Measurements from ENCODE around the gene NSG2.

NSG2 gene

DNA sequence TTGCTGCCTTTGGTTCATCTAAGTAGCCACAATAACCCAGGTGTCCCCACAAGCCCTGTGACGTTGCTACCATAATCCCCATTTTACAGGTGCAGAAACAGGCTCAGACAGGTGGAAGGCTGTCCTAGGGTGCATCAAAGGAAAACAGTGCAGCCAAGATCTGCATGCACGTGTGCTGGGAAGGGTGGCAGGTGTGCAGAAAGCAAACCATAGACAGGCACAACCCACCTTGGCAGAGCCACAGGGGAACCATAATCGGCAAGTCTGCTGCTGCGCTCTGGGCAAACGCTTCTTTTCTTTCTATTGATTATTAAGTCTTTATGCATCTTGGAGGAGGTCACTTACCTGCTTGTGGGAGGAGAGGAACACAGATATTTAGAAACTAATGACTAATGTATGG is 7.1 kb downstream of the NSG2 start:
- no peak overlapping the region for H3K4me3 ChIP-seq (ENCODE audit: low read depth, low read length)
- CTCF ChIA-PET = interaction anchor here (0.6 kb wide), 1 partner anchor 15 kb away, joined by 3 read pairs; no protein-coding TSS in a partner anchor
- H3K4me1 ChIP-seq (ENCODE audit: control insufficient read depth, insufficient read depth, low read length) = peaks cover 6% of the 10 kb centered on the region; the same call in 1 of the 2 replicates
- POLR2A ChIA-PET = no interaction called here
- H3K9me3 ChIP-seq (ENCODE audit: control insufficient read depth, insufficient read depth, low read depth, low read length) = no peaks in the 10 kb centered on the region
- TF ChIP-seq ZNF521 (tag by site-specific recombination; IDR thresholded peaks at IDR 0.05) (no peak), ZNF23 (tag by site-specific recombination; IDR thresholded peaks at IDR 0.05; ENCODE audit: borderline replicate concordance) (no peak)
- no peaks in the 10 kb centered on the region for H3K36me3 ChIP-seq (ENCODE audit: control insufficient read depth in 2 of 2, insufficient read depth in 1 of 2, low read length in 2 of 2)
- no peak overlapping the region for H3K27ac ChIP-seq (ENCODE audit: extremely low read depth, low read depth, low read length)

DNA sequence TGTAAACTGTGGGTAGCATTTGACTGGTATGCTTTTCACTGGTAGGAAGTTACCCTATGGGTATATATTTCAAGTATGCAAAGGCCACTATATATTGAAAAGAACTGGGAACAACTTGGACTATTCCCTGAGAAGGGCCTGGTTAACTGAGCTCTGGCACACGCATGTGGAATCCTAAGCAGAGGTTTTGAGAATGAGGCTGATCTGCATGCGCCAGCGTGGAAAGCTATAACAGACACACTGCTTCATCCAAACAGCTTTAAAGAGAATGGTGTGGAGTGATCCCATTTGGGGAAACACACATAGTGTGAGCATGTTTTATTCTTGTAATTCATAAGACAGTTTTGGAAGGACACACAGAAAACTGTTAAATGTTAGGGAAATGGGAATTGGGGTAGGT is 8.4 kb downstream of the NSG2 start:
- CTCF ChIA-PET = interaction anchor here (0.7 to 1.0 kb wide), 2 partner anchors 8 to 263 kb away, joined by 3 to 4 read pairs; partner anchors contain the start of gene NSG2
- no peak for TF ChIP-seq ZNF23 (tag by site-specific recombination; IDR thresholded peaks at IDR 0.05; ENCODE audit: borderline replicate concordance)
- TF ChIP-seq, protein P1, sequence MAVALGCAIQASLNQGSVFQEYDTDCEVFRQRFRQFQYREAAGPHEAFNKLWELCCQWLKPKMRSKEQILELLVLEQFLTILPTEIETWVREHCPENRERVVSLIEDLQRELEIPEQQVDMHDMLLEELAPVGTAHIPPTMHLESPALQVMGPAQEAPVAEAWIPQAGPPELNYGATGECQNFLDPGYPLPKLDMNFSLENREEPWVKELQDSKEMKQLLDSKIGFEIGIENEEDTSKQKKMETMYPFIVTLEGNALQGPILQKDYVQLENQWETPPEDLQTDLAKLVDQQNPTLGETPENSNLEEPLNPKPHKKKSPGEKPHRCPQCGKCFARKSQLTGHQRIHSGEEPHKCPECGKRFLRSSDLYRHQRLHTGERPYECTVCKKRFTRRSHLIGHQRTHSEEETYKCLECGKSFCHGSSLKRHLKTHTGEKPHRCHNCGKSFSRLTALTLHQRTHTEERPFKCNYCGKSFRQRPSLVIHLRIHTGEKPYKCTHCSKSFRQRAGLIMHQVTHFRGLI (tag by site-specific recombination; IDR thresholded peaks at IDR 0.05) = no peak
- TF ChIP-seq ZFP69B (tag by site-specific recombination; IDR thresholded peaks at IDR 0.05) = no peak
- no peak for TF ChIP-seq ZNF621 (tag by site-specific recombination; IDR thresholded peaks at IDR 0.05)
- no peak for TF ChIP-seq ZNF223 (tag by site-specific recombination; IDR thresholded peaks at IDR 0.05)
- TF ChIP-seq, protein P2, sequence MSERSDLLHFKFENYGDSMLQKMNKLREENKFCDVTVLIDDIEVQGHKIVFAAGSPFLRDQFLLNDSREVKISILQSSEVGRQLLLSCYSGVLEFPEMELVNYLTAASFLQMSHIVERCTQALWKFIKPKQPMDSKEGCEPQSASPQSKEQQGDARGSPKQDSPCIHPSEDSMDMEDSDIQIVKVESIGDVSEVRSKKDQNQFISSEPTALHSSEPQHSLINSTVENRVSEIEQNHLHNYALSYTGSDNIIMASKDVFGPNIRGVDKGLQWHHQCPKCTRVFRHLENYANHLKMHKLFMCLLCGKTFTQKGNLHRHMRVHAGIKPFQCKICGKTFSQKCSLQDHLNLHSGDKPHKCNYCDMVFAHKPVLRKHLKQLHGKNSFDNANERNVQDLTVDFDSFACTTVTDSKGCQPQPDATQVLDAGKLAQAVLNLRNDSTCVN (tag by site-specific recombination; optimal IDR thresholded peaks at IDR 0.05) = no peak
- TF ChIP-seq ZNF792 (tag by site-specific recombination; IDR thresholded peaks at IDR 0.05) = no peak
- no peak for TF ChIP-seq ZNF426 (tag by site-specific recombination; IDR thresholded peaks at IDR 0.05)
- TF ChIP-seq ZNF629 (tag by site-specific recombination; IDR thresholded peaks at IDR 0.05) = no peak
- no peak for TF ChIP-seq ZNF48 (tag by site-specific recombination; IDR thresholded peaks at IDR 0.05)
- POLR2A ChIA-PET = no interaction called here
- no peak overlapping the region for H3K4me3 ChIP-seq (ENCODE audit: low read depth, low read length)
- H3K27ac ChIP-seq (ENCODE audit: extremely low read depth, low read depth, low read length) = no peak overlapping the region
- H3K36me3 ChIP-seq (ENCODE audit: control insufficient read depth in 2 of 2, insufficient read depth in 1 of 2, low read length in 2 of 2) = no peaks in the 10 kb centered on the region
- H3K9me3 ChIP-seq (ENCODE audit: control insufficient read depth, insufficient read depth, low read depth, low read length) = no peaks in the 10 kb centered on the region
- H3K4me1 ChIP-seq (ENCODE audit: control insufficient read depth, insufficient read depth, low read length) = peaks cover 6% of the 10 kb centered on the region; the same call in 1 of the 2 replicates

DNA sequence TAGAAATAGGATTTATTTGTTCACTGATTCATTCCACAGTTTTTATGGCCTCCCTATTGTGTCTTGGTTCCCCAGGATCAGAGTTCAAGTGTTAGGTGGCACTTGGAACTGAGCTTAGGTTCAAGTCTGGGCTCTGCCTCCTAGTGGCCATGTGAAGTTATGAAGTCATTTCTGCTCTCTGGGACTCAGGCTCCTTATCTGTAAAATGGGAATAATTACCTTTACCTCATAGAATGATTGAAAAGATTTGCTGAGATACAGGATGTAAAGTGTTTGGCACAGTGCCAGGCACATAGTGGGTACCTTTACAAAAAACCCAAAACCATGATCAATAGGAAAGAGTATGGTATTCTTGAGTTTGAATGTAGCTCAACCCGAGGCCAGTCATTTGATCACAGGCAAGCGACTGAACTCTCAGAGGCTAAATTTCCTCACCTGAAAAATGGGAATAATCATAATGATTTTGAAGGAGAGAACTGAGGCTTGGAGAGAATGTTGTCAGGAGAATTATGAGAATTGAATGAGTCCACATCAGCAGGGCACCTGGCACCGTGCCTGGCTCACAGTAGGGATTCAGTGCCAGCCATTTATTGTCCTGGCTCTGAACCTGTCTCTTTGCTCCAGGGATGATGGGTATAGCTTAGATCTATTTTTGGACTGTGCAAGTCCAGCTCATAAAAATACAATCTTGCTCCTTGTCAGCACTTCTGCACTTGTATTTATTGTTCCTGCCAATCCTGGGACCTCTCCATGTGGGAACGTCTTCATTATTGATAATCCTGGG is 10.8 kb downstream of the NSG2 start:
- POLR2A ChIA-PET = no interaction called here
- H3K4me3 ChIP-seq (ENCODE audit: low read depth, low read length) = no peak overlapping the region
- CTCF ChIA-PET = interaction anchor here (0.6 to 1.6 kb wide), 5 partner anchors 11 to 261 kb away, joined by 3 to 8 read pairs (median 3); partner anchors contain the start of gene NSG2
- H3K36me3 ChIP-seq (ENCODE audit: control insufficient read depth in 2 of 2, insufficient read depth in 1 of 2, low read length in 2 of 2) = no peaks in the 10 kb centered on the region
- H3K27ac ChIP-seq (ENCODE audit: extremely low read depth, low read depth, low read length) = no peak overlapping the region
- H3K4me1 ChIP-seq (ENCODE audit: control insufficient read depth, insufficient read depth, low read length) = peaks cover 6% of the 10 kb centered on the region; the same call in 1 of the 2 replicates
- no peaks in the 10 kb centered on the region for H3K9me3 ChIP-seq (ENCODE audit: control insufficient read depth, insufficient read depth, low read depth, low read length)
- no peak for TF ChIP-seq ZNF555 (tag by site-specific recombination; conservative IDR thresholded peaks at IDR 0.05)
- TF ChIP-seq ZNF660 (tag by site-specific recombination; IDR thresholded peaks at IDR 0.05) = peak; percentile 9; the same call in 1 of the 2 replicates
- TF ChIP-seq, protein P3, sequence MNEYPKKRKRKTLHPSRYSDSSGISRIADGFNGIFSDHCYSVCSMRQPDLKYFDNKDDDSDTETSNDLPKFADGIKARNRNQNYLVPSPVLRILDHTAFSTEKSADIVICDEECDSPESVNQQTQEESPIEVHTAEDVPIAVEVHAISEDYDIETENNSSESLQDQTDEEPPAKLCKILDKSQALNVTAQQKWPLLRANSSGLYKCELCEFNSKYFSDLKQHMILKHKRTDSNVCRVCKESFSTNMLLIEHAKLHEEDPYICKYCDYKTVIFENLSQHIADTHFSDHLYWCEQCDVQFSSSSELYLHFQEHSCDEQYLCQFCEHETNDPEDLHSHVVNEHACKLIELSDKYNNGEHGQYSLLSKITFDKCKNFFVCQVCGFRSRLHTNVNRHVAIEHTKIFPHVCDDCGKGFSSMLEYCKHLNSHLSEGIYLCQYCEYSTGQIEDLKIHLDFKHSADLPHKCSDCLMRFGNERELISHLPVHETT (tag by site-specific recombination; IDR thresholded peaks at IDR 0.05) = no peak
- no peak for TF ChIP-seq ZNF473 (tag by site-specific recombination; IDR thresholded peaks at IDR 0.05)
- TF ChIP-seq, protein P4, sequence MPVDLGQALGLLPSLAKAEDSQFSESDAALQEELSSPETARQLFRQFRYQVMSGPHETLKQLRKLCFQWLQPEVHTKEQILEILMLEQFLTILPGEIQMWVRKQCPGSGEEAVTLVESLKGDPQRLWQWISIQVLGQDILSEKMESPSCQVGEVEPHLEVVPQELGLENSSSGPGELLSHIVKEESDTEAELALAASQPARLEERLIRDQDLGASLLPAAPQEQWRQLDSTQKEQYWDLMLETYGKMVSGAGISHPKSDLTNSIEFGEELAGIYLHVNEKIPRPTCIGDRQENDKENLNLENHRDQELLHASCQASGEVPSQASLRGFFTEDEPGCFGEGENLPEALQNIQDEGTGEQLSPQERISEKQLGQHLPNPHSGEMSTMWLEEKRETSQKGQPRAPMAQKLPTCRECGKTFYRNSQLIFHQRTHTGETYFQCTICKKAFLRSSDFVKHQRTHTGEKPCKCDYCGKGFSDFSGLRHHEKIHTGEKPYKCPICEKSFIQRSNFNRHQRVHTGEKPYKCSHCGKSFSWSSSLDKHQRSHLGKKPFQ (tag by site-specific recombination; IDR thresholded peaks at IDR 0.05) = no peak
- TF ChIP-seq SALL2 (tag by site-specific recombination; IDR thresholded peaks at IDR 0.05; ENCODE audit: borderline replicate concordance) = no peak
- TF ChIP-seq ZNF843 (tag by site-specific recombination; IDR thresholded peaks at IDR 0.05) = peak; percentile 49; the same call in 1 of the 2 replicates
- TF ChIP-seq, protein P5, sequence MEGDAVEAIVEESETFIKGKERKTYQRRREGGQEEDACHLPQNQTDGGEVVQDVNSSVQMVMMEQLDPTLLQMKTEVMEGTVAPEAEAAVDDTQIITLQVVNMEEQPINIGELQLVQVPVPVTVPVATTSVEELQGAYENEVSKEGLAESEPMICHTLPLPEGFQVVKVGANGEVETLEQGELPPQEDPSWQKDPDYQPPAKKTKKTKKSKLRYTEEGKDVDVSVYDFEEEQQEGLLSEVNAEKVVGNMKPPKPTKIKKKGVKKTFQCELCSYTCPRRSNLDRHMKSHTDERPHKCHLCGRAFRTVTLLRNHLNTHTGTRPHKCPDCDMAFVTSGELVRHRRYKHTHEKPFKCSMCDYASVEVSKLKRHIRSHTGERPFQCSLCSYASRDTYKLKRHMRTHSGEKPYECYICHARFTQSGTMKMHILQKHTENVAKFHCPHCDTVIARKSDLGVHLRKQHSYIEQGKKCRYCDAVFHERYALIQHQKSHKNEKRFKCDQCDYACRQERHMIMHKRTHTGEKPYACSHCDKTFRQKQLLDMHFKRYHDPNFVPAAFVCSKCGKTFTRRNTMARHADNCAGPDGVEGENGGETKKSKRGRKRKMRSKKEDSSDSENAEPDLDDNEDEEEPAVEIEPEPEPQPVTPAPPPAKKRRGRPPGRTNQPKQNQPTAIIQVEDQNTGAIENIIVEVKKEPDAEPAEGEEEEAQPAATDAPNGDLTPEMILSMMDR (tag by site-specific recombination; IDR thresholded peaks at IDR 0.05) = 0 out of 2 replicates have a peak, but pooled peaks have one; percentile 10
- peak; percentile 64 for TF ChIP-seq ZIC2 (tag by site-specific recombination; IDR thresholded peaks at IDR 0.05)

All from HEK293 (cell line).